Activated T-cell treated with anti-CD3 and anti-CD28 coated beads, Interleukin-2, amount 50 U/mL, for 24 hours (primary cell): ENCODE measurements around the gene MPHOSPH9.
A peak's percentile ranks its signal among the peaks of the same experiment; 100 is the strongest.

Experiments
- DNase-seq: peaks from one replicate; pipeline ENCODE4 v3.0.0-alpha.2; 2020
- H3K27ac Mint-ChIP-seq: 2 replicates; pipeline ENCODE4 v1.8.0; 2020; ENCODE audit warnings: mild to moderate bottlenecking, mixed read lengths
- H3K27me3 Mint-ChIP-seq: 2 replicates; pipeline ENCODE4 v1.8.0; 2020; ENCODE audit warnings: mixed read lengths
- H3K36me3 Mint-ChIP-seq: 2 replicates; pipeline ENCODE4 v1.8.0; 2020; ENCODE audit warnings: low read depth, mixed read lengths
- H3K4me1 Mint-ChIP-seq: 2 replicates; pipeline ENCODE4 v1.8.0; 2020; ENCODE audit warnings: low read depth, mixed read lengths
- H3K4me3 Mint-ChIP-seq: 2 replicates; pipeline ENCODE4 v1.8.0; 2020; ENCODE audit warnings: mild to moderate bottlenecking, moderate library complexity, mixed read lengths
- H3K9me3 Mint-ChIP-seq: 2 replicates; pipeline ENCODE4 v1.8.0; 2020; ENCODE audit warnings: mixed read lengths

The MPHOSPH9 gene

GRCh38 chr12:123232807-123233504 lies at the start of gene MPHOSPH9, which contains the start of gene MTRFR:
MPHOSPH9 (minus strand) TSS chr12:123233141; CDS start chr12:123230364, 2,777 bp downstream.
MTRFR (plus strand) TSS chr12:123233436; CDS start chr12:123253675, 20,239 bp downstream.
- Mint-ChIP-seq H3K4me3 (peak within 1 kb of the TSS; percentile 100), H3K27ac (peak within 1 kb of the TSS; percentile 99), H3K9me3 (no peaks in the 10 kb centered on the region), H3K27me3 (no peaks in the 10 kb centered on the region), H3K4me1 (peaks cover 64% of the 10 kb centered on the region), H3K36me3 (peaks cover 78% of the 10 kb centered on the region)
- peak; percentile 97 for DNase-seq

DNA sequence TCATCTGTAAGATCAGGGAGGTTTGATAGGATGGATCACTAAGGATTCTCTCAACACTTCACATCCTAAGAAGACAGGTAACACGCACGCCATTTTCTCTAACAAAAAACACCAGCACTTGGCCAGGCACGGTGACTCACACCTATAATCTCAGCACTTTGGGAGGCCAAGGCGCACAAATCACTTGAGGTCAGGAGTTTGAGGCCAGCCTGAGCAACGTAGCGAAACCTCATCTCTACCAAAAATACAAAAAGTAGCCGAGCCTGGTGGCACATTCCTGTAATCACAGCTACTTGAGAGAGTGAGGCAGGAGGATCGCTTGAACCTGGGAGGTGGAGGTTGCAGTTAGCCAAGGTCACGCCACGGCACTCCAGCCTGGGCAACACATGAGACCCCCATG lies 49.2 kb upstream of the MPHOSPH9 start:
- H3K9me3 Mint-ChIP-seq = no peaks in the 10 kb centered on the region
- H3K27ac Mint-ChIP-seq = no peak overlapping the region
- H3K4me1 Mint-ChIP-seq = peaks cover 6% of the 10 kb centered on the region
- H3K27me3 Mint-ChIP-seq = no peaks in the 10 kb centered on the region
- H3K36me3 Mint-ChIP-seq = no peaks in the 10 kb centered on the region
- no peak for DNase-seq
- no peak overlapping the region for H3K4me3 Mint-ChIP-seq

DNA sequence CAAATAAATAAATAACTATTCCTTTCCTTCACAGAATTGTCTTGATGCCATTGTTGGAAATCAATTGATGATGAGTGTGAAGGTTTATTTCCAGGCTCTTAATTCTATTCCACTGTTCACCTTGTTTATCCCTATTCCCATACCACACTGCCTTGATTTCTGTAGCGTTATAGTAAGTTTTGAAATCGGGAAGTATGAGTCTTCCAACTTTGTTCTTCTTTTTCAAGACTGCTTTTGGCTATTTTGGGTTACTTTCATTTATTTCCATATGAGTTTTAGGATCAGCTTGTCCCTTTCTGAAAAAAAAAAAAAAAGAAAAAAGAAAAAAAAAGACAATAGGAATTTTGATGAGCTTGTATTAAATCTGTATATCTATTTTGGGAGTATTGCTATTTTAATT lies 48.0 kb upstream of the MPHOSPH9 start:
- peaks cover 6% of the 10 kb centered on the region for H3K4me1 Mint-ChIP-seq
- DNase-seq = no peak
- no peaks in the 10 kb centered on the region for H3K9me3 Mint-ChIP-seq
- no peaks in the 10 kb centered on the region for H3K27me3 Mint-ChIP-seq
- H3K36me3 Mint-ChIP-seq = no peaks in the 10 kb centered on the region
- no peak overlapping the region for H3K4me3 Mint-ChIP-seq
- no peak overlapping the region for H3K27ac Mint-ChIP-seq

DNA sequence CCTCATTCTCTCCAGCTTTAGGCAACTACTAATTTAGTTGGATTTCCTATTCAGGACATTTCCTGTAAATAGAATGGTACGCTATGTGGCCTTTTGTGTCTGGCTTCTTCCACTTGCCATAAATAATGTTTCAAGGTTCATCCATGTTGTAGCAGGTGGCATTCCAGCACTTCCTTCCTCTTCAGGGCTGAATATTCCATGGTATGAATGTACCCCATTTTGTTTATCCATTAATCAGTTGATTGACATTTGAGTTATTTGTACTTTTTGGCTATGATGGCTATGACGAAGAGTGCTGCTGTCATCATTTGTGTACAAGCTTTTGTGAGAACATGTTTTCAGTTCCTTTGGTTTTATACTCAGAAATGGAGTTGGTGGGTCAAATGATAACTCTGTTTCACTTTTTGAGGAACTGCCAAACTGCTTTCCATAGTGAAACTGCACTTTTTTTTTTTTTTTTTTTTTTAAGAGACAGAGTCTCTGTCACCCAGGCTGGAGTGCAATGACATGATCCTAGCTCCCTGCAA lies 45.2 kb upstream of the MPHOSPH9 start:
- peak overlapping the region; percentile 39 for H3K27ac Mint-ChIP-seq
- no peaks in the 10 kb centered on the region for H3K36me3 Mint-ChIP-seq
- no peak for DNase-seq
- H3K4me3 Mint-ChIP-seq = no peak overlapping the region
- H3K27me3 Mint-ChIP-seq = no peaks in the 10 kb centered on the region
- no peaks in the 10 kb centered on the region for H3K9me3 Mint-ChIP-seq
- peaks cover 6% of the 10 kb centered on the region for H3K4me1 Mint-ChIP-seq

DNA sequence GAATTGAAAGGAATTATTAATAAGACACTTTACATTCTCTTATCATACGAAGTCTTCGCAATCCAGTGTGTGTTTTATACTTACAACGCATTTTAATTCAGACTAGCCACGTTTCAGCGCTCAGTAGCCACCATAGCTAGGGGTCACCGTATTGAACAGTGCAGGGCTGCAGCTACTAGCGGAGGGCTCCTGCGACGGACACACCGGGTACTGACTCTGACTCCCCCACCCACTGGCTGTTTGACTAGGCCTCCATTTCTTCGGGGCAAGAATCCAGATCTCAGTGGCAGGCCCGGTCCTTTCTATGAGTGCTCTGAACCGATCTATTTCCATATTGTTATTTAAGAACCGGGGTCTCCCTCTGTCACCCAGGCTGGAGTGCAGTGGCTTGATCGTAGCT lies 40.2 kb upstream of the MPHOSPH9 start:
- Mint-ChIP-seq H3K4me3 (peak overlapping the region; percentile 77), H3K27me3 (no peaks in the 10 kb centered on the region), H3K4me1 (peaks cover 24% of the 10 kb centered on the region), H3K36me3 (peaks cover 6% of the 10 kb centered on the region), H3K27ac (no peak overlapping the region), H3K9me3 (no peaks in the 10 kb centered on the region)
- DNase-seq = no peak

- peaks cover 11% of the 10 kb centered on the region for H3K36me3 Mint-ChIP-seq
- H3K27me3 Mint-ChIP-seq = no peaks in the 10 kb centered on the region
- no peak overlapping the region for H3K27ac Mint-ChIP-seq
- DNase-seq = peak; percentile 83
- H3K4me1 Mint-ChIP-seq = peaks cover 25% of the 10 kb centered on the region
- peak overlapping the region; percentile 87 for H3K4me3 Mint-ChIP-seq
- no peaks in the 10 kb centered on the region for H3K9me3 Mint-ChIP-seq
Observed at GRCh38 chr12:123271001-123271668, 38.2 kb upstream of the MPHOSPH9 start.

DNA sequence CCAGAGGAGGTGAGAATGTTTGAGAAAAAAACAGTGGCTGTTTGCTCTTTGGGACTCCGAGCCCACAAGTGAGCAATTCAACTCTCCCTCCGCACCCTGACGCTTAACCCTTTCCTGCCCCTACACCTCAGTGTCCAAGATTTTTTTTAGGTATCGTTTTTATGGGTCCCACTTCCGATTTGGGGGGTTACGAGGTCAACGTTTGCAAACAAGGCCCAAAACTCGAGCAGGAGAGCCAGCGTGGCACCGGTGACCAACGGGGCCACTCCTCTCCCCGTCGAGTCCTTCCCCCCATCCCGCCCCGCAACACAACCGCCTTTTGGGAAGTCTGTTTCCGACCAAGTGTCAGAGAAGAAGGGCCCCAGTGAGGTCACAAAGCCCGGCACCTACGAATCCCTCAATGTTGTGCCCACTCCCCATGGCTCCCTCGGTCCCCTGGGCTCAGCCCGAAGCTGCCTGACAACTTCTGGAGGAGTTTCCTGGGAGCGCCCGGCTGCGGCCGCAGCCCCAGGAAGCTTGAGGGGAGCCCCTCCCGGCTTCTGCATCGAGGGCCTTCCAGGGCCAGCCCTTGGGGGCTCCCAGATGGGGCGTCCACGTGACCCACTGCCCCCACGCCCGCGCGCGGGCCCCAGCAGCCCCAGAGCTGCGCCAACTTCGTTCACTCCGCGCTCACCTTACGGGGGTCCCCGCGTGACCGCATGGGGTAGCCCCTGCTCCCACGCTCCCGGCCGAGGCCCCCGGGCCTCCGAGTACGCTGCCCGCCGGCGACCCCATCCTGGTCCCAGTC lies 37.5 kb upstream of the MPHOSPH9 start:
- Mint-ChIP-seq H3K27ac (peak overlapping the region; percentile 88), H3K4me3 (peak overlapping the region; percentile 87), H3K9me3 (no peaks in the 10 kb centered on the region), H3K36me3 (peaks cover 16% of the 10 kb centered on the region), H3K27me3 (no peaks in the 10 kb centered on the region), H3K4me1 (peaks cover 25% of the 10 kb centered on the region)
- DNase-seq = peak; percentile 59

DNA sequence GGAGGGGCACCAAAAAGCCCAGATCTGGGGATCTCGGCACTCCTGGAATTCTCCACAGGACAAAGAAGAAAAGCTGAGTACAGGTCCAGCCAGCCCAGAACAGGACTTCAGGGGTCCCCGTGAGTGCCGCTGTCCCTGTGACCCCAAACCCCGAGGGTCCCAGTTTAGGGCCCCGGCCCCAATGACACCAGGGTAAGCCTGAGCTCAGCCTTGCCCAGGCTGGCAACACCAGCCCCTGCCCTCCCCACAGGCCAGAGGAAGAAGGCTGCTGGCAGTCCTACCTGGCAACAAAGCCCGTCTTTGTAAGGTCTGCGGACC lies 36.9 kb upstream of the MPHOSPH9 start:
- H3K4me3 Mint-ChIP-seq = peak overlapping the region; percentile 87
- H3K36me3 Mint-ChIP-seq = peaks cover 21% of the 10 kb centered on the region
- peak; percentile 62 for DNase-seq
- H3K27ac Mint-ChIP-seq = peak overlapping the region; percentile 88
- no peaks in the 10 kb centered on the region for H3K9me3 Mint-ChIP-seq
- H3K4me1 Mint-ChIP-seq = peaks cover 25% of the 10 kb centered on the region
- H3K27me3 Mint-ChIP-seq = no peaks in the 10 kb centered on the region

DNA sequence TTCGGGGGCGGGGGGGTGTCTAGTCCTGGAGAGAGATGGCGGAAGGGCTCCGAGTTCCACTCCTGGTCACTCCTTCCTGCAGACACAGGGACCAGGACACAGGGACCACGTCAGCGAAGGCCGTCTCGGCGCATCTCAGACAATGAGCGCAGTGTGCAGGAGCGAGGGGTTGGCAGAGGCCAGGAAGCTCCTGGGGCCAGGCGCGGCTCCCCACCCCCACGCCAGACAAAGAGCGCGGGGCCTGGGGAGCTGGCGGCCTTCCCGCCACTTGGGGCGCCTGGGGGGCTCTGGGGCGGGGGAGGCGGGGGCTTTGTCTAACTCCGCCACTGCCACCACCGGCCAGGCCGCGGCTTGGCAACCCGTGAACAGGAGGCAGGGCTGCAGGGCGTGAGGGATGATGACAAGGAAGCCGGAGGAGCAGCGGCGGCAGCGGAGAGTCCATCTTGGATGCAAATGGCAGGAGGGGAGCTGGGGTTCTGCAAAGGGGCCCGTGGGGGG lies 36.5 kb upstream of the MPHOSPH9 start:
- H3K9me3 Mint-ChIP-seq = no peaks in the 10 kb centered on the region
- H3K4me3 Mint-ChIP-seq = peak overlapping the region; percentile 87
- H3K36me3 Mint-ChIP-seq = peaks cover 25% of the 10 kb centered on the region
- no peaks in the 10 kb centered on the region for H3K27me3 Mint-ChIP-seq
- peaks cover 25% of the 10 kb centered on the region for H3K4me1 Mint-ChIP-seq
- H3K27ac Mint-ChIP-seq = peak overlapping the region; percentile 88
- no peak for DNase-seq

GRCh38 chr12:123268850-123269249 lies 35.9 kb upstream of the MPHOSPH9 start:
- H3K36me3 Mint-ChIP-seq = peaks cover 27% of the 10 kb centered on the region
- H3K27me3 Mint-ChIP-seq = no peaks in the 10 kb centered on the region
- no peak for DNase-seq
- H3K4me3 Mint-ChIP-seq = peak overlapping the region; percentile 87
- H3K27ac Mint-ChIP-seq = peak overlapping the region; percentile 77
- no peaks in the 10 kb centered on the region for H3K9me3 Mint-ChIP-seq
- peaks cover 25% of the 10 kb centered on the region for H3K4me1 Mint-ChIP-seq

DNA sequence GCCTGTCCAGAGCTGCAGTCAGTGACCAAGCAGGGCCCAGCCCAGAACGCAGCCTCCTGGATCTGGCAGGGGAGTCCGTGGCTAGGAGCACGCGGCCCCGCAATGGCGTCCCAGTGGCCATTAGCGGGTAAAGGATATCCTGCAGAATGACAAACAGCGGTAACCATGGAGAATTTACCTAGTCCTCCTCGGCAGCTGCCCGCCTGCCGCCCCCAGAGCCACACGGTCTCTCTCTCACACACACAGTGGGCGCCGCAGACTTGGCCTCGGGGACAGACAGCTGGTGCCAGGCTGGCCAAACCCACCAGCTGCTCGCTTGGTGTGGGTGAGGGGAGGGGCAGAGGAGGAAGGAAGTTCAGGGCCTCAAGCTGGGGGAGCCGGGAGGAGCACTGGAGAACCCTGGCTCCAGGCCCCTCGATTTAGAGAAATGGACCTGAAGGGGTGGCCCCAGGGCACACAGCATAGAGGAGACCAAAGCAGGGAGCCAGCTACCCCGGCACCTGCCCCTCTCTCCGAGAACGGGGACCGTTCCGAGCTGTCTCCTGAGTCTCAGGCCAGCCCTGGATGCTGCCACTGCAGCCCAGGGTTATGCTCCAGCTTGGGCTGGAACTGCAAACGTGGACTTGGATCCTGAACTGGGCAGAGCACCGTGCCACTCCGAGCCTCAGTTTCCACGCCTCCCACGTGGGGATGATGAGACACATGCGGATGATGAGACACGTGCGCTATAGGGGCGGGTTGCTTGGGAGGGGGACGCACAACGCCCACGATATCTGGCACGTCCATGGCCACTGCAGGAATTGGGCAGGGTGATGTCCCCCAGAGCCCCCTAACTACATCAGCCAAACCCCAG lies 35.3 kb upstream of the MPHOSPH9 start:
- Mint-ChIP-seq H3K4me3 (peak overlapping the region; percentile 87), H3K36me3 (peaks cover 33% of the 10 kb centered on the region), H3K27ac (peak overlapping the region; percentile 77), H3K27me3 (no peaks in the 10 kb centered on the region), H3K9me3 (no peaks in the 10 kb centered on the region), H3K4me1 (peaks cover 25% of the 10 kb centered on the region)
- no peak for DNase-seq

DNA sequence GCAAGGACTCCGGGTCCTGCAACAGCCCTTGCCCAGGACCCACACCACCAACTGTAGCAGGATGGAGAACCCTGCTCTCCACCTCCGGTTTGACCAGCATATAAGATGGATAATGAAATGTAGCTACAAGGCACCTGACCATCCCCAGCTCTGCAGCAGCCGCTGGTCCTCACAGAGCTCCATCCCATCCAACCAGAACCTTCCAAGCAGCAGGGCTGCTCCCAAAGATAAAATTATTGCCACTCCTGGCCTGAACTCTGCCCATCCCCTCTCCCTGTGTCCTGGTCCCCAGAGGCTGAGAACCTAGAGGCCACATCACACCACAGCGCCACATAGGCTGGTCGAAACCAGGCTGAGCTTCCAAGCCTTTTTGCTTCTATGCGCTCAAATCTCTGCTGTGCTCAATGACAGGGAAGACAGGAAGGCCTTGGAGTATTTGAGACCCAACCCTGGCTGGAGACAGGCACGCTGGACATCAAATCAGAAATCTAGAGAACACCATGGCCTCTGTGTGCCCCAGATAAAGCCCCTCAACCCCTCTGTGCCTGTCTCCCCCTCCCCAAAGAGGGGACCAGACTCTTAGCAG lies 34.5 kb upstream of the MPHOSPH9 start:
- no peaks in the 10 kb centered on the region for H3K9me3 Mint-ChIP-seq
- DNase-seq = no peak
- peaks cover 39% of the 10 kb centered on the region for H3K36me3 Mint-ChIP-seq
- no peak overlapping the region for H3K4me3 Mint-ChIP-seq
- H3K27me3 Mint-ChIP-seq = no peaks in the 10 kb centered on the region
- no peak overlapping the region for H3K27ac Mint-ChIP-seq
- peaks cover 25% of the 10 kb centered on the region for H3K4me1 Mint-ChIP-seq

GRCh38 chr12:123266679-123267277 lies 33.8 kb upstream of the MPHOSPH9 start:
- H3K36me3 Mint-ChIP-seq = peaks cover 45% of the 10 kb centered on the region
- no peaks in the 10 kb centered on the region for H3K27me3 Mint-ChIP-seq
- H3K27ac Mint-ChIP-seq = no peak overlapping the region
- peaks cover 21% of the 10 kb centered on the region for H3K4me1 Mint-ChIP-seq
- H3K4me3 Mint-ChIP-seq = no peak overlapping the region
- no peak for DNase-seq
- H3K9me3 Mint-ChIP-seq = no peaks in the 10 kb centered on the region
